Measurements from ENCODE around the gene DCXR. TPM values are rescaled to one million over a fixed set of nuclear protein-coding genes. Genes with fewer than 3 reads are reported as not detected.
A peak's percentile ranks its signal among the peaks of the same experiment; 100 is the strongest.

Gene DCXR
- total RNA-seq, 2 experiments from 2014 or later: 132 to 147 TPM

- Histone ChIP-seq H3K27ac (ENCODE audit: low read depth, low read length, poor library complexity, severe bottlenecking) (no peak overlapping the region), H3K9me2 (ENCODE audit: insufficient read depth, low read length) (no peaks in the 10 kb centered on the region), H3K4me2 (ENCODE audit: low read length) (no peak overlapping the region), H3K36me3 (ENCODE audit: insufficient read depth, low read length) (peaks cover 85% of the 10 kb centered on the region), H3K4me3 (ENCODE audit: low read depth, low read length, poor library complexity, severe bottlenecking) (no peak overlapping the region), H2AFZ (ENCODE audit: low read length) (no peak overlapping the region), H3K9me3 (ENCODE audit: low read length) (no peaks in the 10 kb centered on the region), H3K4me1 (ENCODE audit: insufficient read depth, low read length, poor library complexity, severe bottlenecking) (peaks cover 9% of the 10 kb centered on the region), H3K79me2 (ENCODE audit: insufficient read depth, low read depth, low read length) (peaks cover 8% of the 10 kb centered on the region; the same call in 1 of the 2 replicates), H4K20me1 (ENCODE audit: insufficient read depth, low read length) (no peaks in the 10 kb centered on the region)
- intact Hi-C loops (cut with micrococcal nuclease; ENCODE audit: unreplicated experiment): no loop called here
- TF ChIP-seq EZH2phosphoT487 (IDR thresholded peaks at IDR 0.05; ENCODE audit: borderline replicate concordance, low read depth, low read length): no peak
- TF ChIP-seq, protein P1, sequence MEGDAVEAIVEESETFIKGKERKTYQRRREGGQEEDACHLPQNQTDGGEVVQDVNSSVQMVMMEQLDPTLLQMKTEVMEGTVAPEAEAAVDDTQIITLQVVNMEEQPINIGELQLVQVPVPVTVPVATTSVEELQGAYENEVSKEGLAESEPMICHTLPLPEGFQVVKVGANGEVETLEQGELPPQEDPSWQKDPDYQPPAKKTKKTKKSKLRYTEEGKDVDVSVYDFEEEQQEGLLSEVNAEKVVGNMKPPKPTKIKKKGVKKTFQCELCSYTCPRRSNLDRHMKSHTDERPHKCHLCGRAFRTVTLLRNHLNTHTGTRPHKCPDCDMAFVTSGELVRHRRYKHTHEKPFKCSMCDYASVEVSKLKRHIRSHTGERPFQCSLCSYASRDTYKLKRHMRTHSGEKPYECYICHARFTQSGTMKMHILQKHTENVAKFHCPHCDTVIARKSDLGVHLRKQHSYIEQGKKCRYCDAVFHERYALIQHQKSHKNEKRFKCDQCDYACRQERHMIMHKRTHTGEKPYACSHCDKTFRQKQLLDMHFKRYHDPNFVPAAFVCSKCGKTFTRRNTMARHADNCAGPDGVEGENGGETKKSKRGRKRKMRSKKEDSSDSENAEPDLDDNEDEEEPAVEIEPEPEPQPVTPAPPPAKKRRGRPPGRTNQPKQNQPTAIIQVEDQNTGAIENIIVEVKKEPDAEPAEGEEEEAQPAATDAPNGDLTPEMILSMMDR (conservative IDR thresholded peaks at IDR 0.05; ENCODE audit: low read length): no peak
- no peak for DNase-seq (ENCODE audit: low spot score)
- ChIA-PET POLR2A (no interaction called here), CTCF (ENCODE audit: unreplicated experiment) (interaction anchor here (0.6 kb wide), 1 partner anchor 337 kb away, joined by 4 read pairs; no protein-coding TSS in a partner anchor)
- BruUV-seq (replicated peaks): TSS peak; percentile 78
Observed at GRCh38 chr17:82056729-82057621, 19.5 kb upstream of the DCXR start.

DNA sequence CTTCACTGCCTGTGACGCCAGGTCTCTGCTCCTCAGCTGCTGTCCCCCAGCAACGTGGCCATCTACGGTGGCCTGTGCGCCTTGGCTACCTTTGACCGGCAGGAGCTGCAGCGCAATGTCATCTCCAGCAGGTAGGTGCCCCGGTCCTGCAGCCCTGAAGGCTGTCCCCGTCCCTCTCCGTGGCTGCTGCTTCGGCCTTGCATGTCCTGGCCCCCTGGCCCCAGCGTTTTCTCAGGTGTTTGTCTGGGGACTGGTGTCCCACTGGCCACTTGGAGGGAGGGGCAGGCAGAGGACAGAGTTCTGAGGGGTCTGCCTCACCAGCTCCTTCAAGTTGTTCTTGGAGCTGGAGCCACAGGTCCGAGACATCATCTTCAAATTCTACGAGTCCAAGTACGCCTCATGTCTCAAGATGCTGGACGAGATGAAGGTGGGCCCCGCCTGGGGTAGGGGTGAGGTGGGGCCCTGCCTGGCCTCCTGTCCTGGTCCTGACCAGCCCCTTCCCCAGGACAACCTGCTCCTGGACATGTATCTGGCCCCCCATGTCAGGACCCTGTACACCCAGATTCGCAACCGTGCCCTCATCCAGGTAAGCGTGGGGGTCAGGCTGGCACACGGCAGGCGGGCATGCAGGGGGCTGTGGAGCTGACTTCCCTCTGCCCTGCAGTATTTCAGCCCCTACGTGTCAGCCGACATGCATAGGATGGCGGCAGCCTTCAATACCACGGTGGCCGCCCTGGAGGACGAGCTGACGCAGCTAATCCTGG, 18.6 kb upstream of the DCXR start:
- Histone ChIP-seq H4K20me1 (ENCODE audit: insufficient read depth, low read length) (no peaks in the 10 kb centered on the region), H3K9me3 (ENCODE audit: low read length) (no peaks in the 10 kb centered on the region), H2AFZ (ENCODE audit: low read length) (no peak overlapping the region), H3K4me2 (ENCODE audit: low read length) (no peak overlapping the region), H3K9me2 (ENCODE audit: insufficient read depth, low read length) (no peaks in the 10 kb centered on the region), H3K79me2 (ENCODE audit: insufficient read depth, low read depth, low read length) (peaks cover 8% of the 10 kb centered on the region; the same call in 1 of the 2 replicates), H3K36me3 (ENCODE audit: insufficient read depth, low read length) (peaks cover 79% of the 10 kb centered on the region), H3K4me1 (ENCODE audit: insufficient read depth, low read length, poor library complexity, severe bottlenecking) (peaks cover 9% of the 10 kb centered on the region), H3K4me3 (ENCODE audit: low read depth, low read length, poor library complexity, severe bottlenecking) (no peak overlapping the region), H3K27ac (ENCODE audit: low read depth, low read length, poor library complexity, severe bottlenecking) (no peak overlapping the region)
- BruUV-seq (replicated peaks): no TSS peak
- TF ChIP-seq, protein P1 (conservative IDR thresholded peaks at IDR 0.05; ENCODE audit: low read length): no peak
- TF ChIP-seq EZH2phosphoT487 (IDR thresholded peaks at IDR 0.05; ENCODE audit: borderline replicate concordance, low read depth, low read length): no peak
- CTCF ChIA-PET (ENCODE audit: unreplicated experiment): no interaction called here
- DNase-seq (ENCODE audit: low spot score): no peak
- intact Hi-C loops (cut with micrococcal nuclease; ENCODE audit: unreplicated experiment): no loop called here
- POLR2A ChIA-PET: no interaction called here

Data from OCI-LY7 (cell line).